ENCODE measurements around the gene RNF19B.
"Not testable (repeated sequence)": the region's sequence is repeated elsewhere in the genome, so short reads cannot be mapped to it uniquely, and the experiment has no call there.

RNF19B gene

GRCh38 chr1:32998064-32998463 is 33.5 kb upstream of the RNF19B start:
- TF ChIP-seq CTCF (IDR thresholded peaks at IDR 0.05): no peak
- peaks cover 5% of the 10 kb centered on the region for H3K36me3 Mint-ChIP-seq (ENCODE audit: low read depth)
- no peak for DNase-seq
- peaks cover 26% of the 10 kb centered on the region for H3K4me1 Mint-ChIP-seq
- no peak overlapping the region for H3K4me3 Mint-ChIP-seq
- peak overlapping the region; percentile 40 for H3K27ac Mint-ChIP-seq
- peaks cover 6% of the 10 kb centered on the region for H3K27me3 Mint-ChIP-seq (ENCODE audit: low read depth, poor library complexity)
- no peaks in the 10 kb centered on the region for H3K9me3 Mint-ChIP-seq

GRCh38 chr1:32997381-32997891 is 32.8 kb upstream of the RNF19B start:
- H3K9me3 Mint-ChIP-seq: no peaks in the 10 kb centered on the region
- no peak overlapping the region for H3K4me3 Mint-ChIP-seq
- H3K27me3 Mint-ChIP-seq (ENCODE audit: low read depth, poor library complexity): peaks cover 10% of the 10 kb centered on the region
- peak overlapping the region; percentile 31 for H3K27ac Mint-ChIP-seq
- DNase-seq: no peak
- peaks cover 32% of the 10 kb centered on the region for H3K4me1 Mint-ChIP-seq
- H3K36me3 Mint-ChIP-seq (ENCODE audit: low read depth): peaks cover under 1% of the 10 kb centered on the region
- no peak for TF ChIP-seq CTCF (IDR thresholded peaks at IDR 0.05)

GRCh38 chr1:32993324-32993636 is 28.7 kb upstream of the RNF19B start:
- H3K4me3 Mint-ChIP-seq; H3K27me3 Mint-ChIP-seq (ENCODE audit: low read depth, poor library complexity); DNase-seq; H3K27ac Mint-ChIP-seq; H3K36me3 Mint-ChIP-seq (ENCODE audit: low read depth); H3K9me3 Mint-ChIP-seq: not testable (repeated sequence)
- H3K4me1 Mint-ChIP-seq: peaks cover 42% of the 10 kb centered on the region

- H3K27ac Mint-ChIP-seq: peak overlapping the region; percentile 52
- peak; percentile 56 for DNase-seq
- H3K36me3 Mint-ChIP-seq (ENCODE audit: low read depth): no peaks in the 10 kb centered on the region
- H3K4me3 Mint-ChIP-seq: no peak overlapping the region
- peaks cover 8% of the 10 kb centered on the region for H3K27me3 Mint-ChIP-seq (ENCODE audit: low read depth, poor library complexity)
- no peaks in the 10 kb centered on the region for H3K9me3 Mint-ChIP-seq
- TF ChIP-seq CTCF (IDR thresholded peaks at IDR 0.05): no peak
- H3K4me1 Mint-ChIP-seq: peaks cover 42% of the 10 kb centered on the region
Measured at GRCh38 chr1:32992489-32993323, 28.1 kb upstream of the RNF19B start.

- peaks cover 8% of the 10 kb centered on the region for H3K27me3 Mint-ChIP-seq (ENCODE audit: low read depth, poor library complexity)
- peaks cover 37% of the 10 kb centered on the region for H3K4me1 Mint-ChIP-seq
- TF ChIP-seq CTCF (IDR thresholded peaks at IDR 0.05): no peak
- no peaks in the 10 kb centered on the region for H3K9me3 Mint-ChIP-seq
- H3K4me3 Mint-ChIP-seq: no peak overlapping the region
- no peak overlapping the region for H3K27ac Mint-ChIP-seq
- no peaks in the 10 kb centered on the region for H3K36me3 Mint-ChIP-seq (ENCODE audit: low read depth)
- no peak for DNase-seq
Measured at GRCh38 chr1:32991819-32992488, 27.3 kb upstream of the RNF19B start.

- peaks cover 8% of the 10 kb centered on the region for H3K27me3 Mint-ChIP-seq (ENCODE audit: low read depth, poor library complexity)
- TF ChIP-seq CTCF (IDR thresholded peaks at IDR 0.05): no peak
Measured at GRCh38 chr1:32991386-32991785, 26.8 kb upstream of the RNF19B start.

More at GRCh38 chr1:32991386-32991785, 26.8 kb upstream of the RNF19B start:
- DNase-seq: no peak
- no peaks in the 10 kb centered on the region for H3K9me3 Mint-ChIP-seq
- H3K4me1 Mint-ChIP-seq: peaks cover 31% of the 10 kb centered on the region
- no peak overlapping the region for H3K4me3 Mint-ChIP-seq
- no peaks in the 10 kb centered on the region for H3K36me3 Mint-ChIP-seq (ENCODE audit: low read depth)
- H3K27ac Mint-ChIP-seq: no peak overlapping the region
